GM12891 (cell line): ENCODE results near the gene NGF. TPM values are rescaled to one million over a fixed set of nuclear protein-coding genes. Genes with fewer than 3 reads are reported as not detected.
"Not testable (repeated sequence)": the region's sequence is repeated elsewhere in the genome, so short reads cannot be mapped to it uniquely, and the experiment has no call there.

Experiments used
- DNase-seq: peaks from one replicate; pipeline ENCODE4 v3.0.0; 2011; ENCODE audit warnings: low spot score; ENCODE audit not compliant: insufficient read length
- FAIRE-seq: peaks from 2 replicates; lab custom pipeline; 2011; peaks lifted over from hg19 to GRCh38; lab: Jason Lieb, UNC
- PAX5 ChIP-seq: IDR thresholded peaks from 2 replicates; pipeline ENCODE4 v1.6.1; 2011; ENCODE audit warnings: low read length, moderate library complexity, mild to moderate bottlenecking; ENCODE audit not compliant: insufficient read depth, severe bottlenecking
- POLR2A ChIP-seq: IDR thresholded peaks from 2 replicates; pipeline ENCODE4 v1.6.1; 2011; ENCODE audit warnings: low read depth, low read length, control low read depth
- POLR2AphosphoS5 ChIP-seq: IDR thresholded peaks from 2 replicates; pipeline ENCODE4 v1.6.1; 2011; ENCODE audit warnings: low read depth, low read length, control low read depth
- POU2F2 ChIP-seq: IDR thresholded peaks from 2 replicates; pipeline ENCODE4 v1.6.1; 2011; ENCODE audit warnings: low read depth, mild to moderate bottlenecking, control low read depth, low read length, moderate library complexity
- SPI1 ChIP-seq: IDR thresholded peaks from 2 replicates; pipeline ENCODE4 v1.6.1; 2011; ENCODE audit warnings: low read depth, low read length, control low read depth
- TAF1 ChIP-seq: IDR thresholded peaks from 2 replicates; pipeline ENCODE4 v1.6.1; 2011; ENCODE audit warnings: low read depth, low read length, control low read depth
- polyA plus RNA-seq: library from polyadenylated mRNA; unstranded; fragments of >200 nt; gene quantifications from one replicate; pipeline ENCODE4 v1.2.1, GENCODE V29; 2012; ENCODE audit warnings: low read depth, missing spikeins, inconsistent platforms; ENCODE audit not compliant: missing spikeins

NGF gene
- not detected for polyA plus RNA-seq

DNA sequence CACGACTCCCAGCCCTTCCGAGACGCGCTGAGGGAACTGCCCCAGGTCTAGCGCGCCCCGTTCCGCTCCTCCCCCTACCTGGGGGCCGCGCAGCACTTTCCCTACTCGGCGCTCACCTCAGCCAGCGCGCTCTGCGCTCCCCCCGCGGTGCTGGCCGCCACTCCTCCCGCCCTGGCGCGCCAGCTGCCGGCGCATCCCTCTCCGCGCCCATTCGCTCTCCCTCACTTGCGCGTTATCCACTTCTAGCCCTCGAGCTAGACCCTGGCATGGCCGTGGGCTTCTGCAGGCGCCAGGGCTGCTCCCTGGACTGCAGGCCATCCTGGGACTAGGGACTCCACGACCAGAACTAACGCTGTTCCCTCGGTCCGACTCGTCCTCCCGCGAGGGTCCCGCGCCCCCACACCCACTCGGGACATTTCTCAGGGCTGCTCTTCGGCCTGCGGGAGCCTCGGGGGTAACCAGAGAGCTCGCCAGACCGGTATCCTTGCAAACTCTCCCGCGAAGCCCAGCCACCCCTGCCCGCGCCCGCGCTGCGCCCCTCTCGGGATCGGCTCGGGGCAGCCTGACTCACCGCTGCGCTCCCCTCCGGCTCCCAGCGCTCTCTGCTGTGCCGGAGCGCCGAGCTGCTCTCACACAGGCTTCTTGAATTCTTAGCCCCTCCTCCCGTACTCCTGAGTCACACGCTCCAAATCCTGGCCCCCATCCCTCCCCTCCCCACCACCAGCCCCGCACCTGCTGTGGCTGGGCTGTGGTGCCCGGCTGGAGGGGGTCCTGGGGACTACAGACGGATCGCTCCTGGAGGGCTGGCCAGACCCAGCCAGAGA, at the start of gene NGF:
Gene NGF (minus strand): TSS at position 617 of the 824 bp plus-strand sequence. CDS start 51,454 bp downstream, outside the sequence.
- TF ChIP-seq POU2F2: no peak
- FAIRE-seq: no peak
- DNase-seq: no peak

DNA sequence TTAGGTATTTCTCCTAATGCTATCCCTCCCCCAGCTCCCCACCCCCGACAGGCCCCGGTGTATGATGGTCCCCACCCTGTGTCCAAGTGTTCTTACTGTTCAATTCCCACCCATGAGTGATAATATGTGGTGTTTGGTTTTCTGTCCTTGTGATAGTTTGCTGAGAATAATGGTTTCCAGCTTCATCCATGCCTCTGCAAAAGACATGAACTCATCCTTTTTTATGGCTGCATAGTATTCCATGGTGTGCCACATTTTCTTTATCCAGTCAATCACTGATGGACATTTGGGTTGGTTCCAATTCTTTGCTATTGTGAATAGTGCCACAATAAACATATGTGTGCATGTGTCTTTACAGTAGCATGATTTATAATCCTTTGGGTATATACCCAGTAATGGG, 45.4 kb upstream of the NGF start:
- not testable (repeated sequence) for DNase-seq, FAIRE-seq

DNA sequence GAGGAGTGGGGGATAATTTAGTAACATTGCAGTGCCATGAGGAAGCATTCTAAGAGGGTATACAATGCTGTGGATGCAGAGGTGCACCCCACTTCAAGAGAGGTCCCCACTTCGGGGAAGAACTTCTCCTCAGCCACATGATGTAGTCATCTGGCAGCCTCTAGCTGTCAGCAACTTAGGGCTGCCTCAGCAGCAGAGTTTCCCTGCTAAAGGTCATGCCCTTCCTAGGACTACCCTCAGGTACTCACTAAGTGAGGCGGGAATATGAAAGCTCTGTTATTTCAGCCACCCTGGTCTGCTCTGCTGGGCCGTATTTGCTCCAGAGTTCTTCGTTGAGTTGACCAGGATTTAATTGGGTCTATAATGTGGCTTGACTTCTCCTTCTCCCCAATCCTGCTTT, 41.9 kb upstream of the NGF start:
- DNase-seq: no peak
- FAIRE-seq: no peak
- TF ChIP-seq POLR2AphosphoS5 (no peak), SPI1 (no peak)

DNA sequence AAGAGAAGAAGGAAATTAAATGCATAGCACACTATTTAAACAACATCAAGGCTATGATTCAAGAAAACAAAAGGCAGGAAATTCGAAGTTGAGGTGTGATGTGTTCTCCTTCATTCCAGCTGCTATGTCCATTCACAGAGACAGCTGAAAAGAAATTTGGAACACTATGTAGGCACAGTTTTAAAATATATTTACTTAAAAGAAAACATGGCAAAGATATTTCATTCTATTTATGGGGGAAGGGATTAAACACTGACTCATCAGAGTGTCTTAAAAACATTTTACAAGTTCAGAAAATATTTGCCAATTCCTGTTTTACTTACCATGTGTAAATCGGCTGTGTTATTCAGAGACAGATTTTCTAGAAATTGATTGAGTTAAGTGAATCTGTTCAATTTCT, 39.4 kb upstream of the NGF start:
- no peak for TF ChIP-seq SPI1
- TF ChIP-seq PAX5: no peak
- TF ChIP-seq POU2F2: no peak
- TF ChIP-seq POLR2A: no peak
- FAIRE-seq: no peak
- DNase-seq: no peak

DNA sequence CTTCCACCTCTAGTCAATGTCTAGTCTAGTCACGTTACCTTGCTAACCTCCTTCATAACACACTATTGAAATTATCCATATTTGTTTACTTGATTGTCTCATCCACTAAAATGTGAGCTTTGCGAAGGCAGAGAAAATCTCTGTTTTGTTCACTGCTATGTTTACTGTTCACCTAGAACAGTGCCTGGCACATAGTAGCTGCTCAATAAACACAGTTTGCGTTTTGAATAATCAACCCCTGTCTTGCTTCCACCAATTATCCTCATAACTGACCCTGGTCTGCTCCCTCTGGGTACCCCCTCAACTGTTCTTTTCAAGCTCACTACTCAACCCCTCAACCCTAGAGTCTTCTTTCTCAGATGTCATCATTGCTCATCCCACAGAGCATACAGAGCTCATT, 36.5 kb upstream of the NGF start:
- no peak for TF ChIP-seq SPI1
- TF ChIP-seq PAX5: no peak
- TF ChIP-seq POLR2A: no peak
- no peak for TF ChIP-seq POU2F2
- no peak for TF ChIP-seq POLR2AphosphoS5
- no peak for TF ChIP-seq TAF1
- FAIRE-seq (no peak), DNase-seq (no peak)

DNA sequence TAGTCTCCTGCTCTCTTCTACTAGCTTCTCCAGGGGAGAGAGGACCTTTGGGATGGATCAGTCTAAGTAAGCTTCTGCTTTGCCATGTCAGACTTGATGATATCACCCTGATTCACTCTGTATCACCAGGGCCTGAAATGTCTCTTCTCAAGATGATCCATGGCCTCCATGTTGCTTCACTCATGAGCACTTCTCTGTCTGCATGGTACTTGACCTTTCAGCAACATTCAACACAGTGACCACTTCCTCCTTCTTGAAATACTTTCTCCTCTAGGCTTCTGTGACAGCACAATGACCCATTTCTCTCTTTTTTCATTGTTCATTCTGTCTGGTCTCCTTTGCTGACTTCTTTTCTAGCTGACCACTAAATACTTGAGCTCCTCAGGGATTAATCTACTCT, 35.3 kb upstream of the NGF start:
- FAIRE-seq (no peak), DNase-seq (no peak)
- TF ChIP-seq POLR2AphosphoS5 (no peak), POU2F2 (no peak), PAX5 (no peak)

DNA sequence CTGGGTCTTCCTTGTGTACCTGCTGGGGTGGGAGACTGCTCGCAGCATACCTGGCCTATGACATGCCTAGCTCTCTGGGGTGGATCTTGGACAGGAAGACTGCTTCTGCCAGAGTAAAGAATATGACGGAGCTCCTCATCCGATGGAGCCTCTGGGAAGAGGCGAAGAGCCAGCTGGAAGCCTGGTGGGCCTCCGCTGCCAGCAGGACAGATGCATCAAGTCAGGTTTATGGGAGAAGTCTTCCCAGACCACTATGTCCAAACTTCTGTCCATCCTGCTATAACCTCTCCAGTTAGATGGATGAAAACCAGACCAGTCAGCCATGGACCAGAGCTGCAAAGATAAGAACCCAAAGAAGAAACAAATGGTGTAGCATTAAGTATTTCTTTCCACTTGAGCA, 27.7 kb upstream of the NGF start:
- TF ChIP-seq POLR2A (no peak), SPI1 (no peak)
- DNase-seq (no peak), FAIRE-seq (no peak)

DNA sequence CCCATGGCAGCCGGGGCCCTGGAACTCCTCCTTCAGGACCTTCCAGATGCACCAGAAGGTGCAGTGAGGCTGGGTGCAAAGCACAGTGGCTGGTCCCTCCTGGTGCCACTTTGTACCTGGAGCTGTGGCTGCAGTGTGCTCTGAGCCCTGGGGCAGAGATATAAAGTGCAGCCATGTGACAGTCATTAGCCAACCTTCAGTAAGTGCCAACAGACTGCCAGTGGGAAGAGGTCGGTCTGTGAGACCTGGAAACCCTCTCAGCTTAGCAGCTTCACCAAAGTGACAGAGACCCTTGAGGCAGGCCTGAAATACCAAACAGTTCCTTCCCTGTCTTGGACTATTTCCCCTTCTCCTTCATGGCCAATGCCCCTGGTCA, 26.7 kb upstream of the NGF start:
- DNase-seq: no peak
- FAIRE-seq: no peak
- TF ChIP-seq POLR2AphosphoS5 (no peak), POLR2A (no peak), TAF1 (no peak), PAX5 (no peak)

DNA sequence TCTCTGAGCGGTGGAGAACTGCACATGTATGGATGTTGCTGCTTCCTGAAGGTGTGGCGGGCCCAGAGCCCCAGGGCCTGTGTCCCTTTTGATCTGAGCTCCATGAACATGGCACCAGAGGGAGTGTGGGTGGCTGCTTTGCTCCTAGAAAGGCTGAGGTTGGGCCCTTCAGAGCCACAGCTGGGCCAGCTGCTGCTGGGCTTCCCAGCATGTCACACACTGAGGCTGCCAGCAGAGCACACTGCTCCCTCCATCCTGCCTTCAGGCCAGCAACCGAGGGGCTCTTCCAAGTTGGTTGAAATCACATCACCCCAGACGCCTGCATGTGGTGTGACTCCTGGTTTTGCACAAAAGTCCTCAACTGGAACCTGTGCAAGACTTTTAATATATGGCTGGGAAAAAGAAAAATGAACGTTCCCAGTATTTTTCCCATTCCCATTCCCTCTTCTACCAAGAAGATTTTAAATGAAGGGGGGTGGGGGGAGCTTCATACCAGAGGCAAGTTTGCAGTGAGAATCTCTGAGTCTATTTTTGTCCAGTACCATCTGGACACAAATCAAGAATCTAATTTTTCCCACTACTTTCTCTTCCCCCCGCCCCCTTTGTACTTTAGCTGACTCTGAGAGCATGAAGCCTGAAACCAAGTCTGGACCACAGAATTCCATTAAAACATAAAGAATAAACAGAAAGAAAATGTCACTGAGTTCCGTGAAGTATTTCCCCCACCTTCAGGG, 26.2 kb upstream of the NGF start:
- FAIRE-seq: no peak
- DNase-seq: no peak
- TF ChIP-seq PAX5: no peak
- no peak for TF ChIP-seq POLR2AphosphoS5
- TF ChIP-seq POU2F2: no peak
- no peak for TF ChIP-seq POLR2A
- no peak for TF ChIP-seq SPI1
- TF ChIP-seq TAF1: no peak

DNA sequence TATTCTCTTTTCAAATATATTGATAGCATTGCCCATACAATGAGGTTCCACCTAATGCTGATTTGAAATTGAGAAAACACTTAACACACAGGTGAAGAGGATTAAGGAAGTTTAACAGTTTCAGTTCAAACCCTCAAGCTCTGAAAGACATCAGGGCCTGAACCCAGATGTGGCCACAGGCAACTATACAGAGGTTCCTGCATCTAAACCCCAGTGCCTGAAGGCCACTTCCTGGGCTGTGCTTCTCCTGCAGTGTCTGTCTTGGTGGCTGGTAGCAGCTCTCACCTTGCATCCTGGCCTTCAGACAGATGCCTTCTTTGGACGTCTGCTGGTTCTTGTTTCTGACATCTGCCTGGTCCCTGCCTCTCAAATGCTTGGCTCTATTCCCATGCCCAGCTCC, 25.1 kb upstream of the NGF start:
- TF ChIP-seq POLR2AphosphoS5 (no peak), TAF1 (no peak), POLR2A (no peak), SPI1 (no peak), POU2F2 (no peak), PAX5 (no peak)
- no peak for FAIRE-seq

DNA sequence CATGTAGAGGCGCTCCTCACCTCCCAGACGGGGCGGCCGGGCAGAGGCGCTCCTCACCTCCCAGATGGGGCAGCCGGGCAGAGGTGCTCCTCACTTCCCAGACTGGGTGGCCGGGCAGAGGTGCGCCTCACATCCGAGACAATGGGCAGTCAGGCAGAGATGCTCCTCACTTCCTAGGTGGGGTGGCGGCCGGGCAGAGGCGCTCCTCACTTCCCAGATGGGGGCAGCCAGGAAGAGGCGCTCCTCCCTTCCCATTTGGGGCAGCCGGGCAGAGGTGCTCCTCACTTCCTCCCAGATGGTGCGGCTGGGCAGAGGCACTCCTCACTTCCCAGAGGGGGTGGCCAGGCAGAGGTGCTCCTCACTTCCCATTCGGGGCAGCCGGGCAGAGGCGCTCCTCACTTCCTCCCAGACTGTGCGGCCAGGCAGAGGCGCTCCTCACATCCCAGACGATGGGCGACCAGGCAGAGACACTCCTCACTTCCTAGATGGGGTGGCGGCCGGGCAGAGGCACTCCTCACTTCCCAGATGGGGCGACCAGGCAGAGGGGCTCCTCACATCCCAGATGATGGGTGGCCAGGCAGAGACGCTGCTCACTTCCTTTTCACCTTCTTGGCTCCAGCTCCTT, 22.6 kb upstream of the NGF start:
- DNase-seq, FAIRE-seq: not testable (repeated sequence)

More for the DNA sequence above, 25.1 kb upstream of the NGF start:
- DNase-seq: no peak

DNA sequence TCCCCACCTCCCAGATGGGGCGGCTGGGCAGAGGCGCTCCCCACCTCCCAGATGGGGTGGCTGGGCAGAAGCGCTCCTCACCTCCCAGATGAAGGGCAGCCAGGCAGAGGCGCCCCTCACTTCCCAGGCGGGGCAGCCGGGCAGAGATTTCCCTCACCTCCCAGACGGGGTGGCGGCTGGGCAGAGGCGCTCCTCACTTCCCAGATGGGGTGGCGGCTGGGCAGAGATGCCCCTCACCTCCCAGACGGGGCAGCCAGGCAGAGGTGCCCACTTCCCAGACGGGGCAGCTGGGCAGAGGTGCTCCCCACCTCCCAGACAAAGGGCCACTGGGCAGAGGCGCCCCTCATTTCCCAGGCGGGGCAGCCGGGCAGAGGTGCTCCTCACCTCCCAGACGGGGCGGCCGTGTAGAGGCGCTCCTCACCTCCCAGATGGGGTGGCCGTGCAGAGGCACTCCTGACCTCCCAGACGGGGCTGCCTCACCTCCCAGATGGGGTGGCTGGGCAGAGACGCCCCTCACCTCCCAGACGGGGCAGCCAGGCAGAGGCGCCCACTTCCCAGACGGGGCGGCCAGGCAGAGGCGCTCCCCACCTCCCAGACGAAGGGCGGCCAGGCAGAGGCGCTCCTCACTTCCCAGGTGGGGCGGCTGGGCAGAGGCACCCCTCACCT, 21.9 kb upstream of the NGF start:
- not testable (repeated sequence) for DNase-seq, FAIRE-seq
